Astrocyte of the cerebellum (primary cell): ENCODE measurements around the gene KIF22.

Experiments used
- DNase-seq: peaks from one replicate; pipeline ENCODE4 v3.0.0-alpha.2; 2011; ENCODE audit warnings: low read depth
- H3K4me3 ChIP-seq: 2 replicates; pipeline ENCODE4 v1.5.1; 2011; ENCODE audit warnings: mild to moderate bottlenecking, low read depth, low read length, moderate library complexity
- in situ Hi-C: cut with HindIII; loops from 2 replicates; pipeline ENCODE4 v1.10.0; 2017; ENCODE audit warnings: low sequenced_read_pairs
- TF ChIP-seq, protein P1 (sequence below): IDR thresholded peaks from 2 replicates; pipeline ENCODE4 v1.5.1; 2012; ENCODE audit warnings: low read length, low read depth, moderate library complexity, mild to moderate bottlenecking; ENCODE audit errors: missing control alignments

Gene KIF22

GRCh38 chr16:29809031-29809747, 18.6 kb downstream of the KIF22 start:
- in situ Hi-C loops, result no loop called here
- no peak for DNase-seq
- peak overlapping the region; percentile 57 for H3K4me3 ChIP-seq
- TF ChIP-seq, protein P1, sequence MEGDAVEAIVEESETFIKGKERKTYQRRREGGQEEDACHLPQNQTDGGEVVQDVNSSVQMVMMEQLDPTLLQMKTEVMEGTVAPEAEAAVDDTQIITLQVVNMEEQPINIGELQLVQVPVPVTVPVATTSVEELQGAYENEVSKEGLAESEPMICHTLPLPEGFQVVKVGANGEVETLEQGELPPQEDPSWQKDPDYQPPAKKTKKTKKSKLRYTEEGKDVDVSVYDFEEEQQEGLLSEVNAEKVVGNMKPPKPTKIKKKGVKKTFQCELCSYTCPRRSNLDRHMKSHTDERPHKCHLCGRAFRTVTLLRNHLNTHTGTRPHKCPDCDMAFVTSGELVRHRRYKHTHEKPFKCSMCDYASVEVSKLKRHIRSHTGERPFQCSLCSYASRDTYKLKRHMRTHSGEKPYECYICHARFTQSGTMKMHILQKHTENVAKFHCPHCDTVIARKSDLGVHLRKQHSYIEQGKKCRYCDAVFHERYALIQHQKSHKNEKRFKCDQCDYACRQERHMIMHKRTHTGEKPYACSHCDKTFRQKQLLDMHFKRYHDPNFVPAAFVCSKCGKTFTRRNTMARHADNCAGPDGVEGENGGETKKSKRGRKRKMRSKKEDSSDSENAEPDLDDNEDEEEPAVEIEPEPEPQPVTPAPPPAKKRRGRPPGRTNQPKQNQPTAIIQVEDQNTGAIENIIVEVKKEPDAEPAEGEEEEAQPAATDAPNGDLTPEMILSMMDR, result no peak

DNA sequence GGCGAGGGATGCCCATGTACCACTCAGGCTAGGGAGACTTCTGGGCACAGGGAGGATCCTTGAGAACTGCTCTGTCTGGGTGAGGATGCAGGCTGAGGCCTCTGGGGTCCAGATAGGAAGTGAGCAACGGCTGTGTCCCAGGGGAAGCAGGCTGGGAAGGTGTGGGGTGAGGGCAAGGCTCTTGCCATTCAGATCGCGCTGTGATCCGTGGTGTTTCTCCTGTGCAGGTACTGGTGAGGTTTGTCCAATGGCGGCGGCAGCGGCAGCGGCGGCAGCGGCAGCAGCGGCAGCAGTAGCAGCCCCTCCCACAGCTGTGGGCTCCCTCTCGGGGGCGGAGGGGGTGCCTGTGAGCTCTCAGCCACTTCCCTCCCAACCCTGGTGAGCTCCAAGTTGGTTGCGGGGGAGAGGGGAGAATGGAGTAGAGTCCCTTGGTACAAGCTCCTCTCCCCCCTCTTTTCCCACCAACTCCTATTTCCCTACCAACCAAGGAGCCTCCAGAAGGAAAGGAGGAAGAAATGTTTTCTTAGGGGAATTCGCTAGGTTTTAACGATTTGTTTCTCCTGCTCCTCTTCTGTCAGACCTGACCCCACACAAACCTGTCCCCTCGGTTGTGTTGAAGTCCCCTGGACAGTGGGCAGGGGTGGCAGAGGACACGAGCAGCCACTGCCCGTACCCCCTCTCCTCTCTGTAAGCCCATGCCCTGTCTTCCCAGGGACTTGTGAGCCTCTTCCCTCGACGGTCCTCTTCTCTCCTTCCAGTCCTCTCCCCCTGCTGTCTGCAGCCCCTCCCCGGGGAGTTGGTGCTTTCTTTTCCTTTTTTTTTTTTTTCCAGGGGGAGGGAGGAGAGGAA, 19.5 kb downstream of the KIF22 start:
- H3K4me3 ChIP-seq, result peak overlapping the region; percentile 12
- in situ Hi-C loops, result no loop called here
- TF ChIP-seq, protein P1, result no peak
- DNase-seq, result no peak

DNA sequence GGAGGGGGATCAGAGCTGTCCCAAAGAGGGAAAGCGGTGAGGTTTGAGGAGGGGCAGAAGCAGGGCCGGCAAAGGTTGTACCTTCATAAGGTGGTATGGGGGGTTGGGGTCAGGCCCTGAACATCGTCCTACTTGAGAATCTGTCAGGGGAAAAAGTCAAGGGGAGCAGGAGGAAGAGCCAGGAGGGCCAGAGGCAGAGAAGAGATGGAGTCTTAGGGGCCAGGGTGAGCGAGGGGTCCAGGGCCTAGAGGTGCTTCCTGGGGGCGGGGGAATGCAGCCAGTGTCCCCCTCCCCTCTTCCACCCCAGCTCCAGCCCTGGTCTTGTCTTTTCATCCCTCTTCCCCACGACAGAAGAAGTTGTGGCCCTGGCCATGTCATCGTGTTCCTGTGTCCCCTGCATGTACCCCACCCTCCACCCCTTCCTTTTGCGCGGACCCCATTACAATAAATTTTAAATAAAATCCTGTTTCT, 20.2 kb downstream of the KIF22 start:
- H3K4me3 ChIP-seq, result no peak overlapping the region
- in situ Hi-C loops, result no loop called here
- DNase-seq, result no peak
- TF ChIP-seq, protein P1, result no peak

GRCh38 chr16:29811170-29811895, 20.8 kb downstream of the KIF22 start:
- TF ChIP-seq, protein P1, result no peak
- peak; percentile 93 for DNase-seq
- in situ Hi-C loops, result no loop called here

GRCh38 chr16:29811896-29812665, 21.5 kb downstream of the KIF22 start, which contains the start of gene PRRT2:
Gene PRRT2, plus strand, starts transcription at chr16:29812193. Its CDS starts 862 bp downstream, at chr16:29813055.
- TF ChIP-seq, protein P1, result no peak

More at GRCh38 chr16:29811170-29811895, 20.8 kb downstream of the KIF22 start:
- H3K4me3 ChIP-seq, result peak overlapping the region; percentile 62

More at GRCh38 chr16:29811896-29812665, 21.5 kb downstream of the KIF22 start, which contains the start of gene PRRT2:
- in situ Hi-C loops, result no loop called here
- DNase-seq, result no peak
- peak within 1 kb of the TSS; percentile 62 for H3K4me3 ChIP-seq
